ENCODE measurements around the gene NOD2. TPM values are rescaled to one million over a fixed set of nuclear protein-coding genes. Genes with fewer than 3 reads are reported as not detected.

The NOD2 gene
- total RNA-seq, 1 experiment from 2014 or later: 0.17 TPM

GRCh38 chr16:50751528-50751927 is 58.1 kb downstream of the NOD2 start:
- Histone ChIP-seq H3K14ac (ENCODE audit: insufficient read depth, low read length) (no peak overlapping the region), H3K27ac (ENCODE audit: insufficient read length, low read depth, low read length) (no peak overlapping the region), H2BK120ac (ENCODE audit: low read depth, low read length, poor library complexity, severe bottlenecking) (no peak overlapping the region), H4K5ac (ENCODE audit: insufficient read length, low read depth, low read length) (no peak overlapping the region), H3K23ac (ENCODE audit: insufficient read length, low read depth, low read length) (no peak overlapping the region), H2AFZ (ENCODE audit: low read length) (no peak overlapping the region), H3K79me1 (ENCODE audit: insufficient read depth, low read depth, low read length, poor library complexity, severe bottlenecking) (no peaks in the 10 kb centered on the region), H4K8ac (replicated peaks; ENCODE audit: insufficient read length, low read depth, low read length) (no peak overlapping the region), H3K9me3 (ENCODE audit: control insufficient read depth, low read depth, low read length) (no peaks in the 10 kb centered on the region), H3K9ac (ENCODE audit: extremely low read depth, insufficient read length, low read length) (no peak overlapping the region), H3K4me1 (ENCODE audit: insufficient read depth, low read length) (no peaks in the 10 kb centered on the region), H3K56ac (ENCODE audit: insufficient read length, low read depth, low read length) (no peak overlapping the region), H3K79me2 (ENCODE audit: insufficient read depth, low read length) (no peaks in the 10 kb centered on the region), H2AK5ac (ENCODE audit: insufficient read length, low read length) (no peak overlapping the region), H4K91ac (ENCODE audit: insufficient read length, low read depth, low read length) (no peak overlapping the region), H3K27me3 (ENCODE audit: insufficient read depth, low read length) (no peaks in the 10 kb centered on the region), H3K4me2 (ENCODE audit: insufficient read depth, insufficient read length, low read length) (no peak overlapping the region), H2BK15ac (ENCODE audit: low read depth, low read length) (no peak overlapping the region), H2BK12ac (ENCODE audit: insufficient read length, low read depth, low read length) (no peak overlapping the region), H3K23me2 (ENCODE audit: insufficient read length, low read depth, low read length, poor library complexity, severe bottlenecking) (no peaks in the 10 kb centered on the region), H3K18ac (ENCODE audit: insufficient read length, low read depth, low read length) (no peak overlapping the region), H2BK5ac (ENCODE audit: insufficient read length, low read length) (no peak overlapping the region), H3K4ac (ENCODE audit: low read depth, low read length) (no peak overlapping the region), H4K20me1 (ENCODE audit: control insufficient read depth, insufficient read depth, insufficient read length) (no peaks in the 10 kb centered on the region), H3T11ph (ENCODE audit: low read length) (no peak overlapping the region), H2BK20ac (ENCODE audit: low read depth, low read length, poor library complexity, severe bottlenecking) (no peak overlapping the region)
- no peaks in the 10 kb centered on the region for H3K9me3 Mint-ChIP-seq
- no peak overlapping the region for H3K27ac Mint-ChIP-seq
- H3K4me3 Mint-ChIP-seq: no peak overlapping the region
- peaks cover 2 to 4% of the 10 kb centered on the region in 2 experiments; a peak in 1 of 4 replicates for H3K4me1 Mint-ChIP-seq
- no peak for TF ChIP-seq CTCF (conservative IDR thresholded peaks at IDR 0.05)
- WGBS (ENCODE audit: extremely low coverage, insufficient read length, low lambda C conversion rate): no CpG with 5 or more reads among the region's 6 CpGs
- DNase-seq: no peak
- H3K36me3 Mint-ChIP-seq (ENCODE audit: insufficient read depth in 1 of 3, low read depth in 3 of 3): peaks cover 4 to 12% (median 7%) of the 10 kb centered on the region in 3 experiments
- H3K27me3 Mint-ChIP-seq (ENCODE audit: low read depth): no peaks in the 10 kb centered on the region

All from H9 (cell line).